GM21528 (cell line): ENCODE results near the gene CCDC106.

ENCODE experiments used
- ATAC-seq: cut with Tn5 transposase; IDR thresholded peaks from one replicate; pipeline ENCODE4 v1.9.1; 2021; ENCODE audit warnings: mild to moderate bottlenecking, moderate library complexity; ENCODE audit not compliant: unreplicated experiment, low FRiP score

CCDC106 gene

GRCh38 chr19:55679343-55680257 is 31.6 kb downstream of the CCDC106 start:
- no peak for ATAC-seq

- ATAC-seq: no peak
Observed at GRCh38 chr19:55680339-55681130, 32.5 kb downstream of the CCDC106 start.

- no peak for ATAC-seq
Observed at GRCh38 chr19:55681131-55682092, 33.4 kb downstream of the CCDC106 start.

- no peak for ATAC-seq
Observed at GRCh38 chr19:55683449-55684261, 35.6 kb downstream of the CCDC106 start.

- ATAC-seq: no peak
Observed at GRCh38 chr19:55684946-55685681, 37.1 kb downstream of the CCDC106 start.

GRCh38 chr19:55685776-55686175 is 37.8 kb downstream of the CCDC106 start:
- no peak for ATAC-seq

GRCh38 chr19:55686311-55687050 is 38.5 kb downstream of the CCDC106 start:
- no peak for ATAC-seq

GRCh38 chr19:55687281-55688201 is 39.5 kb downstream of the CCDC106 start:
- ATAC-seq: no peak

- no peak for ATAC-seq
Observed at GRCh38 chr19:55688422-55689218, 40.6 kb downstream of the CCDC106 start.

GRCh38 chr19:55689411-55690108 is 41.5 kb downstream of the CCDC106 start:
- no peak for ATAC-seq

GRCh38 chr19:55690109-55690768 is 42.2 kb downstream of the CCDC106 start:
- ATAC-seq: no peak

- no peak for ATAC-seq
Observed at GRCh38 chr19:55690769-55691545, 42.9 kb downstream of the CCDC106 start.

- ATAC-seq: no peak
Observed at GRCh38 chr19:55691561-55692481, 43.8 kb downstream of the CCDC106 start.
